Activated naive CD4-positive, alpha-beta T cell treated with anti-CD3 and anti-CD28 coated beads for 36 hours (primary cell): Measurements from ENCODE around the gene HIC2. TPM values are rescaled to one million over a fixed set of nuclear protein-coding genes. Genes with fewer than 3 reads are reported as not detected.
"Not testable (repeated sequence)": the region's sequence is repeated elsewhere in the genome, so short reads cannot be mapped to it uniquely, and the experiment has no call there.

Experiments used
- CTCF ChIA-PET: fragments of 350-600 bp; sonication (Branson Sonifier 250); formaldehyde crosslinking; loops from one replicate; lab custom pipeline; 2021; ENCODE audit warnings: antibody characterized with exemption; lab: Charles Lee
- DNase-seq: peaks from one replicate; pipeline ENCODE4 v3.0.0-alpha.2; 2020
- H3K27ac Mint-ChIP-seq: one replicate; pipeline ENCODE4 v1.8.0; 2021; ENCODE audit warnings: mild to moderate bottlenecking, mixed read lengths
- H3K27me3 Mint-ChIP-seq: one replicate; pipeline ENCODE4 v1.8.0; 2021; ENCODE audit warnings: low read depth, mixed read lengths
- H3K36me3 Mint-ChIP-seq: one replicate; pipeline ENCODE4 v1.8.0; 2021; ENCODE audit warnings: low read depth, mixed read lengths
- H3K4me1 Mint-ChIP-seq: one replicate; pipeline ENCODE4 v1.8.0; 2021; ENCODE audit warnings: low read depth, mixed read lengths
- H3K4me3 Mint-ChIP-seq: one replicate; pipeline ENCODE4 v1.8.0; 2021; ENCODE audit warnings: mild to moderate bottlenecking, moderate library complexity, mixed read lengths
- H3K9me3 Mint-ChIP-seq: one replicate; pipeline ENCODE4 v1.8.0; 2021; ENCODE audit warnings: mixed read lengths
- intact Hi-C: fragments of 100-400 bp; cut with micrococcal nuclease; formaldehyde crosslinking; loops from one replicate; pipeline ENCODE4 v1.15.1; 2023
- total RNA-seq, 2 experiments: library from RNA; stranded (reverse); gene quantifications; one replicate each; pipeline ENCODE4 v1.2.3, GENCODE V29; 2021

Gene HIC2
- total RNA-seq, 2 experiments from 2014 or later: 3.1 to 3.3 TPM

DNA sequence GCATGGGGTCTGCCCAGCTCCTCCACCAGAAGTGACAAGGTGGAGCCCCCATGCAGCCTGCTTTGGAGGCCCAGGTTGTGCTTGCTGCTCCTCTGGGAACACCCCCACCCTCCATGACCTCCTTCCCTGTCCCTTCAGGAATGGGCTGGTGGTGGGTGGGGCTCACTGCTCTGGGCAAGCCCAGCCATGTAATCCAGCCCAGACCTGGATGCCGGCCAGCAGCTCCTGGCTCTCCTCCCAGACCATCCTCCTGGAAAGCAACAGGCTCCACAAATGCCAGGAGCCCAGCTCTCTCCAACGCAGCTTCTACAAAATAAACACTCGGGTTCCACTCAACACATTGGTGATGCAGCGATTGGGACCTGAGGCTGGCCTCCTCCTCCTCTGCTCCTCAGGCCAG is 80.8 kb downstream of the HIC2 start:
- DNase-seq, intact Hi-C loops, H3K9me3 Mint-ChIP-seq, H3K27me3 Mint-ChIP-seq, H3K36me3 Mint-ChIP-seq, H3K4me3 Mint-ChIP-seq, CTCF ChIA-PET, H3K4me1 Mint-ChIP-seq, H3K27ac Mint-ChIP-seq: not testable (repeated sequence)

DNA sequence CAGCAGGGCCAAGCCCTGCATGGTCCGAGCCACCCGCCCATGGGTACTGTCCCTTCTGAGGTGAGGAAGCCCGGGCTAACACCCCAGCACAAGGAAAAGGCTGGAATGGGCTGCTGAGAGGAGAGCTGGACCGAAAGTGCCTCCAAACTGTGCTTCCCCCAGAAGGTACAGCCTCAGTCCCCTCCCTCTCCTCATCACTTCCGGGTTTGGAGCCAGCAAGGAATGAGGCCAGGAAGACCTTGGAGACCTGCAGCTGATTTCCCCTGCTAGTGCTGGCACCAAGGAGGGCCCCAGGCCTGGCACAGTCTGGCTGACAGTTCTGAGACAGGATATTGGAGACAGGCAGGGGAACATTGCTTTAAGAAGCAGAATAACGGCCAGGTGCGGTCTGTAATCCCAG is 81.3 kb downstream of the HIC2 start:
- H3K9me3 Mint-ChIP-seq, intact Hi-C loops: not testable (repeated sequence)

DNA sequence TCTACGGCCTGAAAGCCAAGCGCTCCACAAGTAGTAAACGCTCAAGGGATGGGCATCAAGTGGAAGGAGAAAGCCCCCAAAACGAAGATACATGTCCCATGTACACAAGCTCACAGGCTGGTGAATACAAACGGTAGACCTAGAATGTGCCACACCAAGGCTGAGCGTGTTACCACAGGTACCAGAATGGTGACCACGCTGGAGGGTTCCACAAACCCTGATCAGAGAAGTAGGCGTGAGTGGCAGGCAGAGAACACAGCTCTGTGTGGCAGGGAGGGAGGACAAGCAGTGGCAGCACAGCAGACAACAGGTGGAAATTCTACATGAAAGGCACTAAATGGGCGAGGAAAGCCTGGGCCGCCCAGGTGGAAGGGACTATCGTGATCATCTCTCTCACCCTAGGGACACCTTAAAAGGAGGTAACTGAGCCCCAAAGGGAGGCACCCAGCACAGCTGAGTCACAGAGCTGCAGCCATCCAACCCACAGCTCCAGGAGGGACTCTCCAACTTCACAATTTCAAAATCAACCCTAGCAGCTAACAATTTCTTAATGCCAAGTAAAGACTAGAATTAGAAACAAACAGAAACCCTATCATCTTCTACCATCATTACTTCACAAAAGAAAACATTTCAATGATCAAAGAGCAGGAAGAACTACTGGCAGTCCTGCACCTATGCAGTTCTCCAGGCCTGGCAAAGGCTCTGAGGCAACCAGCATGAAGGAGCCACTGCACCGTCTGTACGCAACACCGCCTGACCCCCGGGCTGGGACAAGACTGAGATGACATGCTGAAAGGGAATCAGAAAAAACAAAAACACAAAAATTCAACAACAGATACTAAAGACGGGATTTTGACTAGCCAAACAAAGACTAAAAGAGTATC is 82.7 kb downstream of the HIC2 start:
- H3K4me1 Mint-ChIP-seq, H3K27ac Mint-ChIP-seq, H3K27me3 Mint-ChIP-seq, H3K36me3 Mint-ChIP-seq, intact Hi-C loops, H3K9me3 Mint-ChIP-seq, DNase-seq, H3K4me3 Mint-ChIP-seq, CTCF ChIA-PET: not testable (repeated sequence)

More for the DNA sequence above, 81.3 kb downstream of the HIC2 start:
- H3K4me3 Mint-ChIP-seq, H3K27ac Mint-ChIP-seq, DNase-seq, H3K36me3 Mint-ChIP-seq, CTCF ChIA-PET, H3K4me1 Mint-ChIP-seq, H3K27me3 Mint-ChIP-seq: not testable (repeated sequence)

Other genes with a start within 250 kb of the HIC2 start
- under 1 TPM in 1 of 2 experiments, not detected in 1; 0.24 TPM for gene RIMBP3B, start 33.6 kb upstream of the HIC2 start, total RNA-seq
- under 1 TPM in 1 of 2 experiments, not detected in 1; 0.22 TPM for gene TMEM191C, start 50.0 kb downstream of the HIC2 start, total RNA-seq
- gene RIMBP3C, start 134.1 kb downstream of the HIC2 start, total RNA-seq: under 1 TPM in 1 of 2 experiments, not detected in 1; 0.44 TPM
- gene UBE2L3, start 150.3 kb downstream of the HIC2 start, total RNA-seq: 10 to 100 TPM; 49.1 to 50.1 TPM
- 10 to 100 TPM; 50.3 to 53.2 TPM for gene YDJC, start 212.7 kb downstream of the HIC2 start, total RNA-seq
- gene CCDC116, start 215.4 kb downstream of the HIC2 start, total RNA-seq: under 1 TPM; 0.19 to 0.30 TPM
- gene SDF2L1, start 224.9 kb downstream of the HIC2 start, total RNA-seq: 10 to 100 TPM; 21.7 to 22.3 TPM
- 10 to 100 TPM; 40.9 to 42.3 TPM for gene PPIL2, start 248.6 kb downstream of the HIC2 start, total RNA-seq